Adrenal gland (tissue), 12 donors: ENCODE measurements around the gene MTUS2. TPM values are rescaled to one million over a fixed set of nuclear protein-coding genes. Genes with fewer than 3 reads are reported as not detected.

Experiments used
- DNase-seq, 7 donors: peaks; one replicate each; pipeline ENCODE4 v3.0.0-alpha.2; 2019 to 2020
- H3K27ac ChIP-seq, 5 donors: fragments of 200-600 bp; sonication (generic) in 4 of 5; 1 replicate in 3 of 5; 2 replicates in 2 of 5; pipeline versions ENCODE4 v1.5.1 to v1.8.0; 2016 to 2020; ENCODE audit warnings: mild to moderate bottlenecking in 1 of 5
- H3K27me3 ChIP-seq: fragments of 200-600 bp; 2 replicates; pipeline ENCODE4 v1.8.0; 2021
- H3K36me3 ChIP-seq, 2 donors: fragments of 200-600 bp; replicated peaks in 1 of 2; 1 replicate in 1 of 2; 2 replicates in 1 of 2; pipeline versions ENCODE4 v1.5.1 to v1.8.0; 2018 to 2022
- H3K4me1 ChIP-seq, 2 donors: fragments of 200-600 bp; replicated peaks in 1 of 2; 1 replicate in 1 of 2; 2 replicates in 1 of 2; pipeline versions ENCODE4 v1.5.1 to v1.8.0; 2018 to 2021
- H3K4me3 ChIP-seq, 4 donors: fragments of 200-600 bp; sonication (generic) in 3 of 4; one replicate each; pipeline ENCODE4 v1.5.1; 2016 to 2018
- H3K9me3 ChIP-seq, 3 donors: fragments of 200-600 bp; sonication (generic) in 1 of 3; replicated peaks in 1 of 3; 1 replicate in 2 of 3; 2 replicates in 1 of 3; pipeline versions ENCODE4 v1.5.1 to v1.8.0; 2016 to 2021
- POLR2A ChIP-seq, 2 donors: fragments of 450-650 bp; IDR thresholded peaks; one replicate each; pipeline ENCODE4 v1.6.1; 2017; ENCODE audit warnings: antibody characterized with exemption in 2 of 2, mild to moderate bottlenecking in 2 of 2, moderate library complexity in 1 of 2
- WGBS, 4 donors: extraction: QIAGEN DNeasy Blood & Tissue Kit in 2 of 4; methylation state at CpG; one replicate each; pipeline versions ENCODE4 v1.1.5 to v1.1.7; 2013 to 2017; 5-methylcytosine and 5-hydroxymethylcytosine counted together
- intact Hi-C, 2 donors: fragments of 100-400 bp; cut with DNase I; formaldehyde crosslinking; loops; one replicate each; pipeline versions ENCODE4 v1.14.1 to v1.15.0; 2022 to 2023
- polyA plus RNA-seq, 3 donors: library from polyadenylated mRNA; stranded (reverse); fragments of 200-250 nt in 2 of 3; fragments of 350-450 nt in 1 of 3; fragmentation: Illumina TruSeq in 1 of 3; extraction: RNeasy Lipid Tissue Mini Kit (QIAGEN cat#74804) in 1 of 3; gene quantifications; one replicate each; pipeline ENCODE4 v1.2.3, GENCODE V29; 2013 to 2014
- total RNA-seq, 9 donors: library from RNA; depleted of rRNA in 4 of 9; stranded (reverse); fragments of >200 nt in 4 of 9; fragments of 120-200 nt in 1 of 9; fragmentation: NEBNext Ultra II Directional in 1 of 9; extraction: Animal tissue kit (Norgen Biotek cat#: 25700) in 1 of 9; gene quantifications; one replicate each; pipeline versions ENCODE4 v1.1.0 to v1.2.4, GENCODE V29; 2013 to 2023
- TF ChIP-seq, protein P1 (sequence below), 6 experiments: fragments of 450-650 bp in 4 of 6; fragments of 200-600 bp in 2 of 6; sonication (generic) in 1 of 6; IDR thresholded peaks; 1 replicate in 5 of 6; 2 replicates in 1 of 6; pipeline versions ENCODE4 v1.5.1 to v1.8.0; 2016 to 2021; ENCODE audit warnings: antibody characterized with exemption in 6 of 6, mild to moderate bottlenecking in 2 of 6, moderate library complexity in 1 of 6
- donor health status: healthy with polysubstance abuse.
- donor health status: Bipolar disorder and iron deficiency.
- donor health status: DM: yes; HTN: yes; CAD: no.
- donor health status: DM: no; HTN: no; CAD: no.
- donor health status: DM: no; HTN: no; CAD: no.
- donor health status: DM: yes; HTN: yes; CAD: no.

MTUS2 gene
- total and polyA plus RNA-seq, 12 donors: 0.07 to 0.24 (median 0.14) TPM; not detected in 5

DNA sequence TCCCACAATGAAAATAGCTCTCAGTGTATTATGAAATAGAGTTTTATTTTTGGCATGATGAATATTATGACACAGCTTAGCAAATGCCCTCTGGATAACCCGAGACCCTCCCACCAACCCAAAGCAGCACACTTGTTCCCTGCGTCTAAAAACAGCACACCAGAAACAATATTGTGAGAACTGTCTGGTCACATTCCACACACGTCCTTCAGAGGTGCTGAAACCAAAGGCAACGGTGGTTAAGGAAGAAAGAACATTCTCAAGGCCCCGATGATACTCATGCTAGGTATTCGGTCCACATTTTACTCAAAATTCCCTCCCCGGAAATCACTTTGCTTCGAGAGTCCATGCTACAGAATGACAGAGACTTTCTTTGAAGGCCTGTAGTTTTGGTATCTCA, 618.6 kb downstream of the MTUS2 start:
- 52 to 61% (median 56%) methylated on average over 8 of the region's 8 CpGs for WGBS, 4 donors
- Histone ChIP-seq H3K36me3 (no peaks in the 10 kb centered on the region), H3K9me3 (no peaks in the 10 kb centered on the region), H3K4me3 (no peak overlapping the region), H3K27ac (no peak overlapping the region), H3K4me1 (peaks cover 0 to 20% of the 10 kb centered on the region in 2 donors), H3K27me3 (no peaks in the 10 kb centered on the region)
- intact Hi-C loops: no loop called here
- TF ChIP-seq, protein P1, sequence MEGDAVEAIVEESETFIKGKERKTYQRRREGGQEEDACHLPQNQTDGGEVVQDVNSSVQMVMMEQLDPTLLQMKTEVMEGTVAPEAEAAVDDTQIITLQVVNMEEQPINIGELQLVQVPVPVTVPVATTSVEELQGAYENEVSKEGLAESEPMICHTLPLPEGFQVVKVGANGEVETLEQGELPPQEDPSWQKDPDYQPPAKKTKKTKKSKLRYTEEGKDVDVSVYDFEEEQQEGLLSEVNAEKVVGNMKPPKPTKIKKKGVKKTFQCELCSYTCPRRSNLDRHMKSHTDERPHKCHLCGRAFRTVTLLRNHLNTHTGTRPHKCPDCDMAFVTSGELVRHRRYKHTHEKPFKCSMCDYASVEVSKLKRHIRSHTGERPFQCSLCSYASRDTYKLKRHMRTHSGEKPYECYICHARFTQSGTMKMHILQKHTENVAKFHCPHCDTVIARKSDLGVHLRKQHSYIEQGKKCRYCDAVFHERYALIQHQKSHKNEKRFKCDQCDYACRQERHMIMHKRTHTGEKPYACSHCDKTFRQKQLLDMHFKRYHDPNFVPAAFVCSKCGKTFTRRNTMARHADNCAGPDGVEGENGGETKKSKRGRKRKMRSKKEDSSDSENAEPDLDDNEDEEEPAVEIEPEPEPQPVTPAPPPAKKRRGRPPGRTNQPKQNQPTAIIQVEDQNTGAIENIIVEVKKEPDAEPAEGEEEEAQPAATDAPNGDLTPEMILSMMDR (IDR thresholded peaks at IDR 0.05): no peak
- TF ChIP-seq POLR2A (IDR thresholded peaks at IDR 0.05): no peak
- DNase-seq: no peak

DNA sequence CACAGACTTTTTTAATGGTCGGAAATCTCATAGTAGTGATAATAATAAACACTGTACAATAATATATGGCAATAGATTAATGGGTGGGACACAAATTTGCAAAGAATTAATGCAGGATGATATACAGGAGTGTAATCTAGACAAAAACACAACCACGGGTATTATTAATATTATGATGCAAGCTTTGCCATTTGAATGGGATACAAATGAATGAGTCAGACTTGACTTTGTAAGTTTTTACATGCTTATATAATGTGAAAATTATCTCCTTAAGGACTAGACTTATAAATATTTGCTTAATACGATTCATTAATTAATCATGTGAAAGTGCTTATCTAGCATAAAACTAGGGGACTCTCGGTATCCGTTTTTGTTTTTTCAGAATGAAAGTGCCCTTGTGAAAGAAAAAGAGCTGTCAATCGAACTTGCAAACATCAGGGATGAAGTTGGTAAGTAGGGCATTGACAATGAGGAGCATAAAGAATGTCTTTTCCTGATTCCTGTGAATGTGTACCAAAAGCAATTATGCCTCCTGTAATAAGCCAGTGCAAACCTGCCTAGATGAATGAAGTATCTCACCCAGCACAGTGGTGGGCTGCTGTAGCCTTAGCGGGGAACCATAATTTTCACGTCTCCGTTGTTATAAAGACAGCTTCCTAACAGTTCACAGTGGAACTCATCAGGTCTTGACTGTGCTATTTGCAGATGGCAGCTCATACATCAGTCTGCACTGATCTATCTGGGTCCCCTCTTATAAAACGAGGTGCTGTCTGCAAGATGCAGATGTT, 619.7 kb downstream of the MTUS2 start:
- TF ChIP-seq POLR2A (IDR thresholded peaks at IDR 0.05): no peak
- TF ChIP-seq, protein P1 (IDR thresholded peaks at IDR 0.05): no peak
- Histone ChIP-seq H3K27ac (no peak overlapping the region), H3K4me1 (peaks cover 0 to 18% of the 10 kb centered on the region in 2 donors), H3K4me3 (no peak overlapping the region), H3K36me3 (no peaks in the 10 kb centered on the region), H3K9me3 (no peaks in the 10 kb centered on the region), H3K27me3 (no peaks in the 10 kb centered on the region)
- 57 to 62% (median 60%) methylated on average over 10 of the region's 10 CpGs for WGBS, 4 donors
- intact Hi-C loops: no loop called here
- DNase-seq: no peak

DNA sequence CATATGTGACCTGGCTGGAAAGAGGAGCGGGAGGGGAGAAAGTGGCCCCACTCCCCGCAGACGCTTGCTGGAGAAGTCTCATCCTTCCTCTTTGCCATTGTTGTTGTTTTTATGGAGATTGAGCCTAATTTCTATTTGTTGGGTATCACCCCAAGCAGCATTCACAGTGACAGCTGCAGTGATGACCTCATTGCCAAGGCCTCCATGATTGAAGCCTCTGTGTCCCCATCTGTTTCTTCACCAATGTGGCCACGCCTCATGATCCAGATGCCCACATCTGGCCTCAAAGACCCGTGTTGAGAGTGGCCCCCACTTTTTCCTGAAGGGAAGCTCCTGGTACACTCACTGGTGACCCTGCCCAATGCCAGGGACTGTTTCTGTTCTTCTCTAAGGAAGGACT, 621.2 kb downstream of the MTUS2 start:
- 64 to 80% (median 74%) methylated on average over 5 of the region's 5 CpGs for WGBS, 4 donors
- DNase-seq: no peak
- H3K4me3 ChIP-seq: no peak overlapping the region
- peaks cover 0 to 5% of the 10 kb centered on the region in 2 donors for H3K4me1 ChIP-seq
- intact Hi-C loops: no loop called here
- no peak overlapping the region for H3K27ac ChIP-seq
- no peaks in the 10 kb centered on the region for H3K27me3 ChIP-seq
- TF ChIP-seq POLR2A (IDR thresholded peaks at IDR 0.05): no peak
- TF ChIP-seq, protein P1 (IDR thresholded peaks at IDR 0.05): no peak
- no peaks in the 10 kb centered on the region for H3K9me3 ChIP-seq
- H3K36me3 ChIP-seq: no peaks in the 10 kb centered on the region

DNA sequence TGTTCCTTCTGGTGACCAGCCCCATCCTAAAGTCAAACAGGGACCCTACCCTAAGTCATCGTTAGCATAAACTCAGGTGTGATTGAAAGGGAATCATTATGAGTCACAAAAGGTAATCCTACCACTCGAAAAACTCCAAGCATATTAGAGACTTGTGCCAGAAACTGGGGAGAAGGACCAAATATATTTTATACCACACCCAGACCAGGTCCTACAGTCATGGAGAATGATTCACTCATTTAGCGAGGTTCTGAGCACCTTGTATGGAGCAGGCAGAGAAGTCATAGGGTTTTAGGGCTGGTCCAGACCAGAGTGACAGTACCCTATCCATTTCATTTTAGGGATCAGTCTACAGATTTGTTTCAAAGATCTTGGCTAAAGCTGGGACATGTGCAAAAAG, 625.9 kb downstream of the MTUS2 start:
- no peak overlapping the region for H3K27ac ChIP-seq
- H3K9me3 ChIP-seq: no peaks in the 10 kb centered on the region
- 79 to 91% (median 86%) methylated on average over 3 of the region's 3 CpGs for WGBS, 4 donors
- no peaks in the 10 kb centered on the region for H3K4me1 ChIP-seq
- no peak for TF ChIP-seq POLR2A (IDR thresholded peaks at IDR 0.05)
- TF ChIP-seq, protein P1 (IDR thresholded peaks at IDR 0.05): no peak
- H3K4me3 ChIP-seq: no peak overlapping the region
- no peaks in the 10 kb centered on the region for H3K36me3 ChIP-seq
- no peaks in the 10 kb centered on the region for H3K27me3 ChIP-seq
- DNase-seq: no peak
- intact Hi-C loops: no loop called here
